Suprapubic skin (tissue), 4 donors: Measurements from ENCODE around the gene ATXN10. TPM values are rescaled to one million over a fixed set of nuclear protein-coding genes. Genes with fewer than 3 reads are reported as not detected.
"Not testable (repeated sequence)": the region's sequence is repeated elsewhere in the genome, so short reads cannot be mapped to it uniquely, and the experiment has no call there.

ENCODE experiments used
- DNase-seq, 2 donors: peaks; one replicate each; pipeline ENCODE4 v3.0.0-alpha.2; 2019; ENCODE audit warnings: low spot score in 2 of 2
- H3K27ac ChIP-seq: fragments of 200-600 bp; sonication (generic); one replicate; pipeline ENCODE4 v1.5.1; 2019
- H3K27me3 ChIP-seq: fragments of 200-600 bp; sonication (generic); one replicate; pipeline ENCODE4 v1.5.1; 2019
- H3K36me3 ChIP-seq: fragments of 200-600 bp; sonication (generic); one replicate; pipeline ENCODE4 v1.5.1; 2019
- H3K4me1 ChIP-seq: fragments of 200-600 bp; sonication (generic); one replicate; pipeline ENCODE4 v1.5.1; 2019
- H3K4me3 ChIP-seq: fragments of 200-600 bp; sonication (generic); one replicate; pipeline ENCODE4 v1.5.1; 2019; ENCODE audit warnings: mild to moderate bottlenecking
- H3K9me3 ChIP-seq: fragments of 200-600 bp; sonication (generic); one replicate; pipeline ENCODE4 v1.5.1; 2019
- CTCF ChIP-seq, 2 donors: fragments of 200-600 bp in 1 of 2; fragments of 450-650 bp in 1 of 2; sonication (generic) in 1 of 2; IDR thresholded peaks; one replicate each; pipeline ENCODE4 v1.5.1; 2016 to 2019; ENCODE audit warnings: antibody characterized with exemption in 2 of 2, mild to moderate bottlenecking in 1 of 2, moderate library complexity in 1 of 2
- EP300 ChIP-seq: sonication (generic); formaldehyde crosslinking; IDR thresholded peaks from one replicate; pipeline ENCODE4 v1.6.1; 2017; ENCODE audit warnings: antibody characterized with exemption
- POLR2A ChIP-seq, 2 donors: fragments of 450-650 bp; IDR thresholded peaks; one replicate each; pipeline ENCODE4 v1.6.1; 2017; ENCODE audit warnings: antibody characterized with exemption in 2 of 2, mild to moderate bottlenecking in 2 of 2, moderate library complexity in 2 of 2
- POLR2AphosphoS5 ChIP-seq, 3 donors: sonication (generic); formaldehyde crosslinking; IDR thresholded peaks; one replicate each; pipeline ENCODE4 v1.6.1; 2017; ENCODE audit warnings: antibody characterized with exemption in 3 of 3
- WGBS: methylation state at CpG from one replicate; pipeline ENCODE4 v1.1.5; 2018; 5-methylcytosine and 5-hydroxymethylcytosine counted together
- total RNA-seq, 4 donors: library from RNA; depleted of rRNA; stranded (reverse); fragments of >200 nt; gene quantifications; one replicate each; pipeline ENCODE4 v1.1.0, GENCODE V29; 2016

ATXN10 gene
- total RNA-seq, 4 donors from 2014 or later, result 63.2 to 79.0 (median 68.8) TPM

GRCh38 chr22:45790401-45790800 lies 118.8 kb downstream of the ATXN10 start:
- TF ChIP-seq CTCF (IDR thresholded peaks at IDR 0.05) (no peak), EP300 (no peak), POLR2AphosphoS5 (IDR thresholded peaks at IDR 0.05) (no peak), POLR2A (IDR thresholded peaks at IDR 0.05) (no peak)
- no peak for DNase-seq
- Histone ChIP-seq H3K4me1 (no peaks in the 10 kb centered on the region), H3K4me3 (no peak overlapping the region), H3K27me3 (no peaks in the 10 kb centered on the region), H3K27ac (no peak overlapping the region), H3K36me3 (peaks cover 7% of the 10 kb centered on the region), H3K9me3 (peaks cover 1% of the 10 kb centered on the region)
- WGBS, result 95% methylated on average over 1 of the region's 1 CpG

GRCh38 chr22:45793161-45793560 lies 121.5 kb downstream of the ATXN10 start:
- no peak for TF ChIP-seq EP300
- TF ChIP-seq POLR2AphosphoS5 (IDR thresholded peaks at IDR 0.05), result no peak
- no peak for TF ChIP-seq POLR2A (IDR thresholded peaks at IDR 0.05)
- no peak for TF ChIP-seq CTCF (IDR thresholded peaks at IDR 0.05)
- Histone ChIP-seq H3K27ac (no peak overlapping the region), H3K4me3 (no peak overlapping the region), H3K4me1 (no peaks in the 10 kb centered on the region), H3K27me3 (no peaks in the 10 kb centered on the region), H3K36me3 (peaks cover 10% of the 10 kb centered on the region), H3K9me3 (peaks cover 9% of the 10 kb centered on the region)
- DNase-seq, result no peak
- WGBS, result 89% methylated on average over 3 of the region's 3 CpGs

- Histone ChIP-seq H3K27ac (no peak overlapping the region), H3K4me1 (no peaks in the 10 kb centered on the region), H3K36me3 (peaks cover 11% of the 10 kb centered on the region), H3K27me3 (no peaks in the 10 kb centered on the region), H3K4me3 (no peak overlapping the region), H3K9me3 (peaks cover 9% of the 10 kb centered on the region)
- DNase-seq, result no peak
- no peak for TF ChIP-seq CTCF (IDR thresholded peaks at IDR 0.05)
- no peak for TF ChIP-seq EP300
- TF ChIP-seq POLR2AphosphoS5 (IDR thresholded peaks at IDR 0.05), result no peak
- TF ChIP-seq POLR2A (IDR thresholded peaks at IDR 0.05), result no peak
- 90% methylated on average over 2 of the region's 2 CpGs for WGBS
Measured at GRCh38 chr22:45793892-45794291, 122.3 kb downstream of the ATXN10 start.

- not testable (repeated sequence) for H3K27ac ChIP-seq, H3K4me3 ChIP-seq, H3K4me1 ChIP-seq, DNase-seq, H3K9me3 ChIP-seq, H3K27me3 ChIP-seq
- H3K36me3 ChIP-seq, result peaks cover 11% of the 10 kb centered on the region
- 91% methylated on average over 9 of the region's 9 CpGs for WGBS
Measured at GRCh38 chr22:45796009-45796408, 124.4 kb downstream of the ATXN10 start.

GRCh38 chr22:45799291-45799690 lies 127.7 kb downstream of the ATXN10 start:
- DNase-seq, result no peak
- H3K36me3 ChIP-seq, result peaks cover 4% of the 10 kb centered on the region
- TF ChIP-seq POLR2A (IDR thresholded peaks at IDR 0.05), result no peak
- TF ChIP-seq POLR2AphosphoS5 (IDR thresholded peaks at IDR 0.05), result no peak
- no peak for TF ChIP-seq EP300
- TF ChIP-seq CTCF (IDR thresholded peaks at IDR 0.05), result no peak
- H3K27me3 ChIP-seq, result no peaks in the 10 kb centered on the region
- no peak overlapping the region for H3K27ac ChIP-seq
- WGBS, result 96% methylated on average over 2 of the region's 2 CpGs
- H3K4me1 ChIP-seq, result no peaks in the 10 kb centered on the region
- H3K9me3 ChIP-seq, result peaks cover 9% of the 10 kb centered on the region
- no peak overlapping the region for H3K4me3 ChIP-seq

- Histone ChIP-seq H3K4me1 (peaks cover 4% of the 10 kb centered on the region), H3K36me3 (peaks cover 7% of the 10 kb centered on the region), H3K27me3 (no peaks in the 10 kb centered on the region), H3K9me3 (no peaks in the 10 kb centered on the region), H3K27ac (no peak overlapping the region), H3K4me3 (no peak overlapping the region)
- WGBS, result 73% methylated on average over 4 of the region's 4 CpGs
- no peak for DNase-seq
- no peak for TF ChIP-seq POLR2AphosphoS5 (IDR thresholded peaks at IDR 0.05)
- no peak for TF ChIP-seq CTCF (IDR thresholded peaks at IDR 0.05)
- TF ChIP-seq EP300, result no peak
- no peak for TF ChIP-seq POLR2A (IDR thresholded peaks at IDR 0.05)
Measured at GRCh38 chr22:45802054-45802453, 130.4 kb downstream of the ATXN10 start.
